Measurements from ENCODE around the gene DRD3. TPM values are rescaled to one million over a fixed set of nuclear protein-coding genes. Genes with fewer than 3 reads are reported as not detected.

Gene DRD3
- total and polyA plus RNA-seq, 7 donors = not detected

DNA sequence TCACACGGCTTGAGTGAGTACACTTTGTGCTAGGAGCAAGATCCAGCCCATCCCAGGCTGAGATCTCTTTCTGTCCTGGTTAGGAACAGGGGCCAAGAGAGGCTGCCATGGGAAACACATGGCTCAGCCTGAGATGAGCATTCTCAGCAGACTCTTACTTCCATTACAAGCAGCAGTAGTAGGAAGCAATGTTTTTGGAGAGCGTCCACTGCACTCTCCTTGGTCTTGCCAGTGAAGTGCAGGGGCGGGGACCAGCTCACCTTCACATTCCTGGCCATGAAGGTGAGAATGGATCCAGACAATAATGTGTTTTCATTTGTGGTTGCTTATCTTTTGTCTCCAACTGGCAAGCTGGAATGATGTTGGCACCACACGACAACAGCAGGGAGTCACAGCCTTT, 33.8 kb upstream of the DRD3 start:
- intact Hi-C loops (cut with DNase I) = no loop called here
- no peaks in the 10 kb centered on the region for H3K4me1 ChIP-seq
- no peak for DNase-seq
- 78 to 90% (median 79%) methylated on average over 4 of the region's 4 CpGs for WGBS, 3 donors
- no peaks in the 10 kb centered on the region for H3K9me3 ChIP-seq
- no peak overlapping the region for H3K27ac ChIP-seq
- H3K4me3 ChIP-seq = no peak overlapping the region
- ATAC-seq = no peak
- TF ChIP-seq, protein P1, sequence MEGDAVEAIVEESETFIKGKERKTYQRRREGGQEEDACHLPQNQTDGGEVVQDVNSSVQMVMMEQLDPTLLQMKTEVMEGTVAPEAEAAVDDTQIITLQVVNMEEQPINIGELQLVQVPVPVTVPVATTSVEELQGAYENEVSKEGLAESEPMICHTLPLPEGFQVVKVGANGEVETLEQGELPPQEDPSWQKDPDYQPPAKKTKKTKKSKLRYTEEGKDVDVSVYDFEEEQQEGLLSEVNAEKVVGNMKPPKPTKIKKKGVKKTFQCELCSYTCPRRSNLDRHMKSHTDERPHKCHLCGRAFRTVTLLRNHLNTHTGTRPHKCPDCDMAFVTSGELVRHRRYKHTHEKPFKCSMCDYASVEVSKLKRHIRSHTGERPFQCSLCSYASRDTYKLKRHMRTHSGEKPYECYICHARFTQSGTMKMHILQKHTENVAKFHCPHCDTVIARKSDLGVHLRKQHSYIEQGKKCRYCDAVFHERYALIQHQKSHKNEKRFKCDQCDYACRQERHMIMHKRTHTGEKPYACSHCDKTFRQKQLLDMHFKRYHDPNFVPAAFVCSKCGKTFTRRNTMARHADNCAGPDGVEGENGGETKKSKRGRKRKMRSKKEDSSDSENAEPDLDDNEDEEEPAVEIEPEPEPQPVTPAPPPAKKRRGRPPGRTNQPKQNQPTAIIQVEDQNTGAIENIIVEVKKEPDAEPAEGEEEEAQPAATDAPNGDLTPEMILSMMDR (IDR thresholded peaks at IDR 0.05) = no peak
- no peaks in the 10 kb centered on the region for H3K36me3 ChIP-seq (ENCODE audit: insufficient read depth in 1 of 2, low read depth in 1 of 2)
- H3K27me3 ChIP-seq (ENCODE audit: insufficient read depth in 3 of 3, low read length in 2 of 3) = no peaks in the 10 kb centered on the region

DNA sequence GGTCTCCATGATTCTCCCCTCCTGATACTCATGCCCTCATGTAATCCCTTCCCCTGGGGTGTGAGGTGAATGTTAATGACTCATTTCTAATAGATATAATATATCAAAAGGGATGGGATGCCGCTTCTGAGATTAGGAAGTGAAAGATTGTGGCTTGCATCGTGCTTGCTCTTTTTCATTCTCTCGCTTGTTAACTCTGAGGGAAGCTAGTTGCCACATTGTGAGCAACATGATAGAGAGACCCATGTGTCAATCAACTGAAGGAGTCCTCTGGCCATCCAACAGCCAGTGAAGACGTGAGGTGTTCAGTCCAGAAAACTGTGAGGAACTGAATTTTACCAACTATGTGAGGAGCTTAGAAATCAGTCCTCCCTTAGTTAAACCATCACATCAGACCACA, 28.9 kb upstream of the DRD3 start:
- Histone ChIP-seq H3K27ac (no peak overlapping the region), H3K9me3 (no peaks in the 10 kb centered on the region), H3K4me1 (no peaks in the 10 kb centered on the region), H3K27me3 (ENCODE audit: insufficient read depth in 3 of 3, low read length in 2 of 3) (no peaks in the 10 kb centered on the region), H3K4me3 (no peak overlapping the region), H3K36me3 (ENCODE audit: insufficient read depth in 1 of 2, low read depth in 1 of 2) (no peaks in the 10 kb centered on the region)
- no peak for DNase-seq
- ATAC-seq = no peak
- intact Hi-C loops (cut with DNase I) = no loop called here
- WGBS, 3 donors = 75 to 83% (median 80%) methylated on average over 4 of the region's 4 CpGs
- TF ChIP-seq, protein P1 (IDR thresholded peaks at IDR 0.05) = no peak

DNA sequence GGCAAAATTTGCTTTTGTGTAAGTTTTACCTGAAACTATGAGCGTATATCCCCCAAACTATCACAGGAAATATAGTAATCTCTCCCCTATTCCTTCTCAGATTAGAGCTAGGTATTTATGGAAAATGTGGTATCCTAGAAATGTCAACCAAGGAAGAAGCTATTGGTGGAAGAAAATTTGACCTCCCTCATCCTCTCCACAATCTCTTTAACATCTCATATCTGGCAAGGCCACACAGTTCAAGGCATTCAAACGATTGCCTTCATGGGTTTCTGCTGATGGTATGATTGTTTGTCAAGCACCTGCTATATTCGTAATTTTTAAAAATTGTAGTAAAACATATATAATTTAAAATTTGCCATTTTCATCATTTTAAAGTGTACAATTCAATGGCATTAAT, 27.5 kb upstream of the DRD3 start:
- no peak overlapping the region for H3K27ac ChIP-seq
- 85 to 87% (median 85%) methylated on average over 3 of the region's 3 CpGs for WGBS, 3 donors
- no peaks in the 10 kb centered on the region for H3K9me3 ChIP-seq
- H3K36me3 ChIP-seq (ENCODE audit: insufficient read depth in 1 of 2, low read depth in 1 of 2) = no peaks in the 10 kb centered on the region
- H3K4me3 ChIP-seq = no peak overlapping the region
- no peaks in the 10 kb centered on the region for H3K4me1 ChIP-seq
- ATAC-seq (no peak), DNase-seq (no peak)
- intact Hi-C loops (cut with DNase I) = no loop called here
- TF ChIP-seq, protein P1 (IDR thresholded peaks at IDR 0.05) = no peak
- no peaks in the 10 kb centered on the region for H3K27me3 ChIP-seq (ENCODE audit: insufficient read depth in 3 of 3, low read length in 2 of 3)

DNA sequence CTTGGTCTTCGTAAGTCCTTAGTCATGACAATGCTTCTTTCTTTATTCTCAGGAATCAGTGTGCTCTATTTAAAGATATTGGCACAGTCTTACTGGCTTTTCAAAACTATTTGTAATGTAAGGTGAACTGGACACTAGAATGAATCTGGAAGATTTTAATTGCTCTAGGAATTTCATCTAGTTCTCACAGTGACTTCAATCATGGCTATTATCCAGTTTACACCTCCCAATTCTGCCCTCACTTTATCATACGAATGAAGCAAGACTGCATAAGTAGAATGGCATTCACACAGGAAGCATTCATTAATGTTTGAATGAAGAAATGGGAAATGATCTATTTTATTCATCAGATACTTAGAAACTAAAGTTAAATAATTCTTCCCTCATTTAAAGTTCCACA, 26.7 kb upstream of the DRD3 start:
- ATAC-seq (no peak), DNase-seq (no peak)
- TF ChIP-seq, protein P1 (IDR thresholded peaks at IDR 0.05) = no peak
- Histone ChIP-seq H3K27ac (no peak overlapping the region), H3K27me3 (ENCODE audit: insufficient read depth in 3 of 3, low read length in 2 of 3) (no peaks in the 10 kb centered on the region), H3K4me3 (no peak overlapping the region), H3K9me3 (no peaks in the 10 kb centered on the region), H3K4me1 (no peaks in the 10 kb centered on the region), H3K36me3 (ENCODE audit: insufficient read depth in 1 of 2, low read depth in 1 of 2) (no peaks in the 10 kb centered on the region)
- WGBS, 3 donors = 40 to 56% (median 44%) methylated on average over 2 of the region's 2 CpGs
- intact Hi-C loops (cut with DNase I) = no loop called here

DNA sequence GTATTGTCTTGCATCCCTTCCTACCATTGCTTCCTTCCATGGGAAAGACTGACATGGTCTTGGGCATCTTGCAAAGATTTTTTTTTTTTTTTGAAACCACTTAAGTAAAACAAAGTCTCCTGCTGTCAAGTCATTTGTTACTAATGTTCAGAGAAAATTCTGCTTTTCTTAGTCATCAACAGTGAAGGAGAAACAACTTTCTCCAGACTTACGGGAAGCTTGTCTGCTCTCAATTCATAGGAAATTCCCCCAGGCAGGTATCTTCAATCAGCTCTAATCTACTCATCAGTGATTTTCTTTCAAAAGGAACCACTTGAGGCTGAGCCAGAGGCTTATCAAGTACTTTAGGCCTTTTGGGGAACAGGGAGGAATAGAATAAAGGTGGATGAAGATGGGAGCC, 15.9 kb upstream of the DRD3 start:
- TF ChIP-seq, protein P1 (IDR thresholded peaks at IDR 0.05) = no peak
- intact Hi-C loops (cut with DNase I) = no loop called here
- Histone ChIP-seq H3K36me3 (ENCODE audit: insufficient read depth in 1 of 2, low read depth in 1 of 2) (no peaks in the 10 kb centered on the region), H3K9me3 (no peaks in the 10 kb centered on the region), H3K27ac (no peak overlapping the region), H3K27me3 (ENCODE audit: insufficient read depth in 3 of 3, low read length in 2 of 3) (no peaks in the 10 kb centered on the region), H3K4me3 (no peak overlapping the region), H3K4me1 (no peaks in the 10 kb centered on the region)
- no peak for DNase-seq
- WGBS, 3 donors = 89 to 97% (median 94%) methylated on average over 1 of the region's 1 CpG
- no peak for ATAC-seq

Measured in psoas muscle (tissue), 8 donors.